GM04504 (cell line): ENCODE results near the gene MCM7.
"Not testable (repeated sequence)": the region's sequence is repeated elsewhere in the genome, so short reads cannot be mapped to it uniquely, and the experiment has no call there.

Source experiments
- DNase-seq: peaks from one replicate; pipeline ENCODE4 v3.0.0-alpha.2; 2012; ENCODE audit warnings: low read depth

MCM7 gene

DNA sequence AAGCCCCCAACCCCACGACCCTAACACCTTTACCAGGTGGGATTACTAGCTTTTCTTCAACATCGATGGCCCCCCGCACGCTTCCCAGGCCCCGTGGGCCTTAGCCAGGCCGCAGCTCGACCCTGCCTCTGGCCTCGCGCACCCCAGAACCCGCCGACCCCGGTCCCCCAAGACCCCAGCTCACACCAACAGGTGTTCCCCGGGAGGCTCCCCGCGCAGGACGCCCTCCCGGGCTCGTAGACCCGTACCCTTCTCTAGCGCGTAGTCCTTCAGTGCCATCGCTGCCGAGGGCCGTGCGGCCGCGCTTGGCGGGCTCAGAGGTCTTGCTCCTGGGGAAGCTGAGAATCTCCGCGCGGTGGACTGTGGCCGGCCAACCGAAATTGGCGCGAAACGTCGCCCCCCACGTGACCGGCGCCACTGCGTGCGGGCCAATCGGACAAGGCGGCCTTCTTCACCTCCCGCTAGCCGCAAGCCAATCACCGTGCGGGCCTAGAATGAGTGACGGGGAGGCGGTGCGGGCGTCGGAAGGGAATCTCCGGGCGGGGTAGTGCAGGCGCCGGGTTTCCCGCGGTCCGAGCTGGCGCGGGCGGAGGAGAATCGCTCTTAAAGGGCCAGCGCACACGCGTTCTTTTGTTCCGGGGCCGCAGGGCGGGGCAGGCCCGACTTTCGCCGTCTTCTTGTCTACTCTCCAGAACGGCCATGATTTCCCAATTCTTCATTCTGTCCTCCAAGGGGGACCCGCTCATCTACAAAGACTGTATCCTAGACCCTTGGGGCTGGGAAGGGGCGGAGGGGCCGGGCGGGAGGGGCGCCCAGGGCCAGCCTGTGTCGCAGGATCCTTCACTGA, at the start of gene MCM7, which contains the start of gene AP4M1:
MCM7 (minus strand) TSS at position 382 of the 847 bp plus-strand sequence; CDS start at position 279, 103 bp downstream.
AP4M1 (plus strand) TSS at position 628 of the 847 bp plus-strand sequence; CDS start at position 700, 72 bp downstream.
- DNase-seq = peak; percentile 97

DNA sequence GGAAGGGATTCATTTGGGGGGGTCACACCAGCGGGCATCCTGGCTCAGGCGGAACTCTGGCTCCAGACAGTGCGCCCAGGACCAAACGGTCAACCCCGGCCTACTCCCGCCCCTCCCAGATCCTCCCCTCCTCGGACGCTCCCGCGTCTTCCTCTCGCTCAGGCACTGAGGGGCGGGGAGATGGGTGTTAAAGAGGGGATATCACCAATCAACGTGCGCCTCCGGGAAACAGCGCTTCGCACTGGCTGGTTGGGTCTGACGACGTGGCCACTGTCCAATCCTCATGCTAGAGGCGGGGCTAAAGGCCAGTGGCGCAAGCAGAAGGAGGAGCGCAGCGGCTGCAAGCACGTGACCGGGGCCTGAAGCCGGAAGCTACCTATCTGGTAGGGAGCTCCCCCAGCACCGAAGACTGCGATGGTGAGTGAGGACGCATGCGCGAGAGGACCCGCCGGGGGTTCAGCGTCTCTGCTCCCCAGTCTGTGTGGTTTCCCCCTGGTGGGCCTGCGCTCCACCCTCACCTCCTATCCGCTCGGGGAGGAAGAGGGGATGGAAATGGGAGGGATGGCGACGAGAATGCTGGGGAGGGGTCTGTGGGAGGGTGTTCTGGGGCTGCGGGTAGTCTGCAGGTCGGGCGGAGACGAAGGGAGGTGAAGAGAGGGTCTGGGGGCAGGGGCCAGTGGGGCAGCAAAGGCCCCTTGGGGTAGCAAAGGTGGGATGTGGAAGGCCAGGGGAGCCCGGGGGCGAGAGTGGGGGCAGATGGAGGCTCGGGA, 47.5 kb upstream of the MCM7 start, which contains the start of gene LAMTOR4:
LAMTOR4 (plus strand) TSS at position 360 of the 770 bp plus-strand sequence; CDS start at position 415, 55 bp downstream.
- peak; percentile 97 for DNase-seq

DNA sequence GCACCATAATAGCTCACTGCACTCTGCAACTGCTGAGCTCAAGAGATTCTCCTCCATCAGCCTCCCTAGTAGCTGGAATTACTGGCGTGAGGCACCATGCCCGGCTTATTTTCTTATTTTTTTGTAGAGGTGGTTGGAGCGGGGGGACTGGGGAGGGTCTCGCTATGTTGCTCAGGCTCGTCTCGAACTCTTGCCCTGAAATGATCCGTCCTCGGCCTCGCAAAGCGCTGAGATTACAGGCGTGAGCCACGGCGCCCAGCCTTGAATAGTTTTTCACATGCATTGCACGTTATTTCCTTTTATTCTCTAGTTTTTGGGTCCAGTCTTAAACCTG, 47.0 kb upstream of the MCM7 start:
- no peak for DNase-seq

DNA sequence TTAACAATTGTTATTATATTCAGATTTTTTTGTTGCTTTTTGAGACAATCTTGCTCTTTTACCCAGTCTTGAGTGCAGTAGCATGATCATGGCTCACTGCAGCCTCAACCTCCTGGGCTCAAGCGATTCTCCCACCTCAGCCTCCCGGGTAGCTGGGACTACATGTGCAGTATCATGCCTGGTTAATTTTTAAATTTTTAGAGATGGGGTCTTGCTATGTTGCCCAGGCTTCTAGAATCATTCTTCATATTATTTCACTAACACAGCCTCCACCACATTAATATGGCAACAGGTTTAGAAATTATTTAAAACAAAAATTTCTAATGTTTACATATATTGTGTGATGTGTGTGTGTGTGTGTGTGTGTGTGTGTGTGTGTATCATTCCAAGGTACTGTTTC, 46.1 kb upstream of the MCM7 start:
- no peak for DNase-seq

DNA sequence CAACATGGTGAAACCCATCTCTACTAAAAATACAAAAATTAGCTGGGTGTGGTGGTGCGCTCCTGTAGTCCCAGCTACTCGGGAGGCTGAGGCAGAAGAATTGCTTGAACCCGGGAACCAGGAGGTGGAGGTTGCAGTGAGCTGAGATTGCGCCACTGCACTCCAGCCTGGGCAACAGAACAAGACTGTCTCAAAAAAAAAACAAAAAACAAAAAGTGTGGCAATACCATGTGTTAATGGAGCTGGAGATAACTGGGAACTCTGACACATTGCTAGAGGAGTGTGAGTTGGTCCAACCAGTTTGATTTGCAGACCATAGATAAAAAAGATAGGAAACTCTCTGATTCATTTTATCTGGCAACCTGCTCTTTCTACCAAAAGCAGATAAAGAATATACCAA, 45.2 kb upstream of the MCM7 start:
- not testable (repeated sequence) for DNase-seq

DNA sequence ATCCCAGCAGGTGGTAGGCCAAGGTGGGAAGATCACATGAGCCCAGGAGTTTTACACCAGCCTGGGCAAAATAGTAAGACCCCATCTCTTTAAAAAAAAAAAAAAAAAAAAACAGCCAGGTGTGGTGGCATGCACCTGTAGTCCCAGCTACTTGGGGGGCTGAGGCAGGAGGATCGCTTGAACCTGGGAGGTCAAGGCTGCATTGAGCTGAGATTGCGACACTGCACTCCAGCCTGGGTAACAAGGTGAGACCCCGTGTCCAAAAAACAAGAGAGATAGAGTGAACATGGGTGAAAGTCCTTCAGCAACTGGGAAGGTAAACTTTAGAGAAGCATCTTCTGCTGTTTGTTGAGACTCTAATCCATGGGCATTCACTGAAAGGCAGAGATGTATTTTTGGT, 41.3 kb upstream of the MCM7 start:
- no peak for DNase-seq

DNA sequence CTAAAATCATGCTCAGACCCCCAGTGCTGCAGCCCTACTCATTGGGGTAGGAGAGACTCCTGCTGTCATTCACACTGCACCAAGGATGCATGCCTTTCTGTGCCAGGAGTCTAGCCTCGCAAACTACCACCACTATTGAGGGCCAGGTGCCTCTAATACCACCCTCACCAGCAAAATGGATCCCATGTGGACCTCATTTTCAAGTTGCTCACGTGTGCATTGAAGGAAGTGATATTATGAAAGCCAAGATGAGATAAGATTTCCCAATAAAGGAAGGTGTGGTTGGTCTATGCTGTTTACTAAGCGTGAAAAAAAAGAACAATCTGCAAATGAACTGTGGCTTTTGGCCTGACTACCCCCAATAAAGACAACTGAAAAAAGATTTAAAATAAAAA, 40.4 kb upstream of the MCM7 start:
- no peak for DNase-seq

DNA sequence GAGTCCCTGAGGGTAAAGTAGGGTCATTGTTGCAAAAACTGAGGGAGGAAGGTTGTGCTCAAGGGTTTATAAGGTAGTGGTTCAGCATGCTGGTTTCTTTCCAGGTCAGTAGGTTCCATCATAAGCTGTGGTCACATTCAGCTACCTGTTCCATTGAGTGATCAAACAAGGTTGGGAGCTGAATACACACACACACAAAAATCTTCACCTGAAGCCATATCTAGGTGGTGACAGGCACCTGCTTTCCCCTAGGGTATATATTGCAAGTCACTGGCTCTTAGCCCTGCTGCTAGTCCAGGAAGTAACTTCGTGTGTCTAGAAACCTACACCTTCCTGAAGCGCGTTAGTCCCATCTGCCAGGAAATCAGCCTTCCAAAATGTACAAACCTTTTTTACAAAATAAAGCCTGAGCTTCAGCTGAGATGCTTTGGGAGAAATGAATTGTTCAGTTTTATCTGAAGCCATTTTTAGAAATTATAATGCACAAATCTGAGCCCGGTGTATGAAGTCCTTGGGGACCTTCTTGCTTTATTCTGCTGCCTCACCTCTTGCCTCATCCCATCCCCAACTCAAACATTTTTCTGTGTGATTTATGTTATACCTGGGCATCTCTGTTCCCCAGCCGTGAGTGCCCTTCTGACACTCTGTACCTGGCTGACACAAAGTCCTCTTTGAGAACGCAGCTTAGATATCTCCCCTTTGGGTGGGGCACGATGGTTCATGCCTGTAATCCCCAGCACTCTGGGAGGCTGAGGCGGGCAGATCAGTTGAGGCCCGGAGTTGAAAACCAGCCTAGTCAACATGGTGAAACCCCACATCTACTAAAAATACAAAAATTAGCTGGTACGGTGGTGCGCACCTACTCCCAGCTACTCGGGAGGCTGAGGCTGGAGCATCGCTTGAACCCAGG, 36.9 kb upstream of the MCM7 start:
- DNase-seq = no peak

DNA sequence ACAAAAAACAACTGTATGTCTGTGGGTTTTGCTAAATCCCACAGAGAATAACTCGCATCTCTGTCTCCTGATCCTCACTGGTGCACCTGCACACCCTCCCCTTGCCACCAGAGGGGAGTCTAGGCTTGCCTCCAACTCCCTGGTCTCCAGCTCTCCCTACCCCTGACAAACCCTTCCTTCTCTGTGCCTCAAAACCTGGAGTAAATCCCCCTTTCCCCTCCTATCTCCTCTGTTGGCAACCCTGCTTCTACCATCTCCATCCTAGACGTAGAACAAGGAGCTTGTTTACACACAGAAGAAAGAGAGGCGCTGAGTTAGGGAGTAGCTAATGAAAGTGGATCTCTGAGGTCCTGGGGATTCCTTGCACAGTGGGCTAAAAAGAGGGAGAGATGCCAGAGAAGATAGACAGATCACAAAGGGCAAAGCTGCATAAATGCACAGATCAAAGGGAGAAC, 31.5 kb upstream of the MCM7 start:
- DNase-seq = no peak

DNA sequence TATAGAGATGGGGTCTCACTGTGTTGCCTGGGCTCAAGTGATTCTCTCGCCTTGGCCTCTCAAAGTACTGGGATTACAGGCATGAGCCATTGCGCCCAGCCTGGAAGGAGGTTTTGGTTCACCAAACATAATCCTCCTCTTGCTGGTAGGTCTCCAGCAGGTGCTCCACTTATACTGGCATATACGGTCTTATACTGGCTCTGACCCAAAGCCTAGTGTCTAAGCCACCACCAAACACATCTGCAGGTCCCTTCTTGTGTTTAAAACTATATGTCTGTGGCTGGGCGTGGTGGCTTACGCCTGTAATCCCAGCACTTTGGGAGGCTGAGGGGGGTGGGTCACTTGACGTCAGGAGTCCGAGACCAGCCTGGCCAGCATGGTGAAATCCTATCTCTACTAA, 30.9 kb upstream of the MCM7 start:
- DNase-seq = no peak

DNA sequence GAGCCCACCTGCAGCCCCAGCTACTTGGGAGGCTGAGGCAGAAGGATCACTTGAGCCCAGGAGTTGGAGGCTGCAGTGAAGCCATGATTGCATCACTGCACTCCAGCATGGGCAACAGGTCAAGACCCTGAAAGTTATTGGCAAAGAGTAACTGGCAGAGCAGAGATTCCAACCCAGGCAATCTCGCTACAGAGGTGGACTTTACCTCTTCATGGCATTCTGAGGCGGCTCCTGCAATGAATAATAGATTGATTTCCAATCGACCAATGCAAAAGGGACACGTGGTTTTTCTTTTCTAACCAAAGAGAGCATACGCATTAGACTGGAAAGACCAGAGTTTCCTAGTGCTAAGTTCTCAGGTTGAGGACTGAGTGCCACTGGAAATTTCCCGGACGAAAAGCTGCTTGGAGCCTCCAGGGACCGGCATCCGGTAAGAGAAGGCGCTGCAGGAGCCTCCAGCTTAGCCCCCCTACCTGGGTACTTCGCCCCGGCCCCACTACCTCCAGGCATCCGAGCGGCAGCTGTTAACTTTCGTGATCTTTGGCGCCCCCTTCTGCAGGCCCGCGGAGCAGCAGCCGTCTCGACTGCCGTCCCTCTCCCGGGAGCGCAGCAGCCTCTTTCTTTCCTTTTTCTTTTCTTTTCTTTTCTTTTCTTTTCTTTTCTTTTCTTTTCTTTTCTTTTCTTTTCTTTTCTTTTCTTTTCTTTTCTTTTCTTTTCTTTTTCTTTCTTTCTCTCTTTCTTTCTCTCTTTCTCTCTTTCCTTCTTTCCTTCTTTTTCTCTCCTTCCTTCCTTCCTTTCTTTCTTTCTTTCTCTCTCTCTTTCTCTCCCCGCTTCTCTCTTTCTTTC, 29.6 kb upstream of the MCM7 start:
- no peak for DNase-seq

DNA sequence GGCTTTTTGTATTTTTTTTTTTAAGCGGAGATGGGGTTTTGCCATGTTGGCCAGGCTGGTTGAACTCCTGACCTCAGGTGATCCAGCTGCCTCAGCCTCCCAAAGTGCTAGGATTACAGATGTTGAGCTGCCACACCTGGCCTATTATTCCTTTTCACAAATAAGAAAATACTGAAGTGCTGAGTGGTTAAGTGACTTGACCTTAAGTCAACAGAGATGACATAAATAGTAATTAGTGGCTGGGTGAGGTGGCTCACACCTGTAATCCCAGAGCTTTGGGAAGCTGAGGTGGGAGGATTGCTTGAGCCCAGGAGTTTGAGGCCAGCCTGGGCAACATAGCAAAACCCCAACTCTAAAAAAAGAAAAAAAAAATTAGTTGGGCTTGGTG, 29.0 kb upstream of the MCM7 start:
- not testable (repeated sequence) for DNase-seq

DNA sequence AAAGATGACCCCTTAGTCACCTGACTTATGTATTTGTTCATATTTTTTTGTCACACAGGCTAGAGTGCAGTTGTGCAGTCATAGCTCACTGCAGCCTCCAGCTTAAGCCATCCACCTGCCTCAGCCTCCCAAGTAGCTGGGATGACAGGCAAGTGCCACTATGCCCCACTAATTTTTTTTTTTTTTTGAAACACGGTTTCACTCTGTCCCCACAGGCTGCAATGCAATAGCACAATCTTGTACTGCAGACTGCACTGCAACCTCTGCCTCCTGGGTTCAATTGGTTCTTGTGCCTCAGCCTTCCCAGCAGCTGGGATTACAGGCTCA, 27.4 kb upstream of the MCM7 start:
- DNase-seq = no peak

DNA sequence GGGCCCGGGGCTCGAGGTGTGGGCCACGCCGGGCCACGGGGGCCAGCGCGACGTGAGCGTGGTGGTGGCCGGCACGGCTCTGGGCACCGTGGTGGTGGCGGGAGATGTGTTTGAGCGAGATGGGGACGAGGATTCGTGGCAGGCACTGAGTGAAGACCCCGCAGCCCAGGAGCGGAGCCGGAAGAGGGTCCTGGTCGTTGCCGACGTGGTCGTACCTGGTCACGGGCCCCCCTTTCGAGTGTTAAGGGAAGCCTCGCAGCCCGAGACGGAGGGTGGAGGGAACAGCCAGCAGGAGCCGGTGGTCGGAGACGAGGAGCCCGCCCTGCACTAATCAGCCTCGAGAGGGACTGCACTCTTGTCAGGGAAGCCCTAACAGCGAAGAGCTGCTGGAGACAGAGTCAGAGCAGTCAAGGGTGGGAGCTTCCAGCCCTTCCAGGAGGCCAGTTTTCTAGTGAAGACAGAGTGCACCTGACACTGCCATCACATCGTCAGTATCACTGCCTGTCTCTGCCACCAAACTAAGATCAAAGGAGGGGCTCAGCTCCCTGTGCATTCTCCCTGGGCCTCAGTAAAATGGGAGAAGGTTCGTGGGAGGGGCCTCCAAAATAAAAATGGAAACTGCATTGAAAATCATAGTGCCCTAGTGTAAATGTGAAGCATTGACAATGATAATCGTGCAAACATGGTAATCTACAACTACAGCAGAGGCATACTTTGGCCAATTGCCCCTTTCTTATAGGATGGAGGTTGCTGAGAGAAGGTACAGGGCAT, 26.9 kb upstream of the MCM7 start:
- no peak for DNase-seq

DNA sequence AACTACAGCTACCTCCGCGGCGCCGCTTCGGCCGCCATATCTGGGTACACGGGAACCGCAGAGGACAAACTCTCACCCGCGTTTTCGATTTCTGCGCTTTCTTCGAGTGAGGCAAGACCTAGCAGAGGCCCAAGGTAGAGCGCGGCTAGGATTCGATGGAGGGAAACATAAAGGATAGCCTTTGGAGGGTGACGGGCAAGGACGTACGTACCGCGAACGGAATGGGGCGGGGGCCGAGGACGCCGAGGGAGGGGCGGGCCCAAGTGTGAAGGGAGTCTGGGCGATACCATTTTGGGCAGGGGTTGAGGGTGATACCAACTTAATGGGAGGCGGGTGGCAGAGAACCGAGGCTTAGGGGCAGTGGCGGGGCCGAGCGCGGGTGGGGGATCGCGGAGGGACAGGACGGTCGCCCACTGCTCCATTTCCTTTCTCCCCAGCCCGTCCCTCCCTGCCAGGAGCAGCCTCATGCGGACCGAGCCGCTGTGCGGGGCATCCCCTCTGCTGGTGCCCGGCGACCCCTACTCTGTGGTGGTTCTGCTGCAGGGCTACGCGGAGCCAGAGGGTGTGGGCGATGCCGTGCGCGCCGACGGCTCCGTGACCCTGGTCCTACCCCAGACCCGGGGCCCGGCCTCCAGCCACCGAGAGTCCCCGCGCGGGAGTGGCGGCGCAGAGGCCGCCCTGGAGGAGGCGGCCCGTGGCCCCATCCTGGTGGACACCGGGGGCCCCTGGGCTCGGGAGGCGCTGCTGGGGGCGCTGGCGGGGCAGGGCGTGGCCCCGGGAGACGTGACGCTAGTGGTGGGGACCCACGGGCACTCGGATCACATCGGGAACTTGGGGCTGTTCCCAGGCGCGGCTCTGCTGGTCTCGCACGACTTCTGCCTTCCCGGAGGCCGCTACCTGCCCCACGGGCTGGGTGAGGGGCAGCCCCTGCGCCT, 26.0 kb upstream of the MCM7 start, which contains the start of gene MBLAC1:
MBLAC1 (plus strand) TSS at position 37 of the 935 bp plus-strand sequence; CDS start at position 466, 429 bp downstream.
- peak; percentile 84 for DNase-seq

DNA sequence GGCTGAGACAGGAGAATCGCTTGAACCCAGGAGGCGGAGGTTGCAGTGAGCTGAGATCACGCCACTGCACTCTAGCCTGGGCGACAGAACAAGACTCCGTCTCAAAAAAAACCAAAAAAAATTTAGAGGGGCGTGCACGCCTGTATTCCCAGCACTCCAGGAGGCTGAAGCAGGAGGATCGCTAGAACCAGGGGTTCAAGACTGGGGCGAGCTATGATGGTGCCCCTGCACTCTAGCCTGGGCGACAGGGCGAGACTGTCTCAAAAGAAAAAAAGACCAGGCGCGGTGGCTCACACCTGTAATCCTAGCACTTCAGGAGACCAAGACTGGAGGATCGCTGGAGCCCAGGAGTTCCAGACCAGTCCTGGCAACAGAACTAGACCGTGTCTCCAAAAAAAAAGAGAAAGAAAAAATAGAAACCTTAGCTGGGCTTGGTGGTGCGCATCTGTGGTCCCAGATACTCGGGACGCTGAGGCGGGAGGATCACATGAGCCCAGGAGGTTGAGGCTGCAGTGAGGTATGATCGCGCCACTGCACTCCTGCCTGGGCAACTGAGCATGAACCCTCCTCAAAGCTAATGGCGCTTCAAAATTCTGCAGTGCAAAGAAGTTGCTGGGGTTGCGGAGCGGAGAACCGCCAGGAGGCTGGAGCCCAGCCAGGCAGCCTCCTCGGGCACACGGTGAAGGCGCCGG, 25.2 kb upstream of the MCM7 start:
- no peak for DNase-seq

DNA sequence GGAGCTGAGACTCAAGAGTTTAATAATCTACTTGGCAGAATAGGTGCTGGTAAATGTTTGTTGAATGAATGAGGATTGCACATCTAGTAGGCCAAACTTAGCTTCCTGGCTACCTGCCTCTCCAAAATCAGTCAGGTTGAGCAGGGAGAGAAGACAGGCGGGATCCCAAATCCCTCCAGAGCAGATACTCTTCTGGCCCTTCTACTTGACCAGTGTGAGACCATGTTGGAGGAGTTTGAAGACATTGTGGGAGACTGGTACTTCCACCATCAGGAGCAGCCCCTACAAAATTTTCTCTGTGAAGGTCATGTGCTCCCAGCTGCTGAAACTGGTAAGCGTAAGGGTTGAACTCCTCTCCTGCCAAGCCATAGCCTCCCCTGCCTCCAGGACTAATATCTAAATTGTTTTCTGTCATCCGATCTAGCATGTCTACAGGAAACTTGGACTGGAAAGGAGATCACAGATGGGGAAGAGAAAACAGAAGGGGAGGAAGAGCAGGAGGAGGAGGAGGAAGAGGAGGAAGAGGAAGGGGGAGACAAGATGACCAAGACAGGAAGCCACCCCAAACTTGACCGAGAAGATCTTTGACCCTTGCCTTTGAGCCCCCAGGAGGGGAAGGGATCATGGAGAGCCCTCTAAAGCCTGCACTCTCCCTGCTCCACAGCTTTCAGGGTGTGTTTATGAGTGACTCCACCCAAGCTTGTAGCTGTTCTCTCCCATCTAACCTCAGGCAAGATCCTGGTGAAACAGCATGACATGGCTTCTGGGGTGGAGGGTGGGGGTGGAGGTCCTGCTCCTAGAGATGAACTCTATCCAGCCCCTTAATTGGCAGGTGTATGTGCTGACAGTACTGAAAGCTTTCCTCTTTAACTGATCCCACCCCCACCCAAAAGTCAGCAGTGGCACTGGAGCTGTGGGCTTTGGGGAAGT, 23.4 kb upstream of the MCM7 start:
- DNase-seq = no peak
